Raji (cell line): ENCODE measurements around the gene ZNF784.
A peak's percentile ranks its signal among the peaks of the same experiment; 100 is the strongest.

Source experiments
- POLR2A ChIP-seq: IDR thresholded peaks from 2 replicates; pipeline ENCODE4 v1.6.1; 2011; ENCODE audit warnings: low read depth, low read length, control low read depth; ENCODE audit not compliant: insufficient read depth

The ZNF784 gene

GRCh38 chr19:55660991-55661390 is 36.6 kb upstream of the ZNF784 start:
- no peak for TF ChIP-seq POLR2A

GRCh38 chr19:55660404-55660803 is 36.0 kb upstream of the ZNF784 start:
- TF ChIP-seq POLR2A = no peak

- TF ChIP-seq POLR2A = no peak
Measured at GRCh38 chr19:55659822-55660221, 35.5 kb upstream of the ZNF784 start.

- no peak for TF ChIP-seq POLR2A
Measured at GRCh38 chr19:55658846-55659459, 34.6 kb upstream of the ZNF784 start.

GRCh38 chr19:55656988-55657747 is 32.8 kb upstream of the ZNF784 start:
- no peak for TF ChIP-seq POLR2A

GRCh38 chr19:55656552-55656951 is 32.2 kb upstream of the ZNF784 start:
- TF ChIP-seq POLR2A = no peak

- no peak; the same call in 1 of the 2 replicates for TF ChIP-seq POLR2A
Measured at GRCh38 chr19:55655648-55656040, 31.3 kb upstream of the ZNF784 start.

GRCh38 chr19:55654868-55655647 is 30.7 kb upstream of the ZNF784 start, which contains the start of gene U2AF2:
Gene U2AF2, plus strand, starts transcription at chr19:55655035. Its CDS starts 70 bp downstream, at chr19:55655105.
- TF ChIP-seq POLR2A = peak; percentile 85

- peak; percentile 12; the same call in 1 of the 2 replicates for TF ChIP-seq POLR2A
Measured at GRCh38 chr19:55654323-55654867, 30.0 kb upstream of the ZNF784 start.

GRCh38 chr19:55653651-55654322 is 29.4 kb upstream of the ZNF784 start:
- peak; percentile 81 for TF ChIP-seq POLR2A

GRCh38 chr19:55652311-55653128 is 28.2 kb upstream of the ZNF784 start:
- TF ChIP-seq POLR2A = no peak

GRCh38 chr19:55651236-55651635 is 26.9 kb upstream of the ZNF784 start:
- TF ChIP-seq POLR2A = no peak

- TF ChIP-seq POLR2A = no peak
Measured at GRCh38 chr19:55650602-55651230, 26.4 kb upstream of the ZNF784 start.
